H9 (cell line): ENCODE results near the gene OR51M1. TPM values are rescaled to one million over a fixed set of nuclear protein-coding genes. Genes with fewer than 3 reads are reported as not detected.

ENCODE experiments used
- DNase-seq: peaks from one replicate; pipeline ENCODE4 v3.0.0-alpha.2; 2017
- H2AFZ ChIP-seq: one replicate; pipeline ENCODE4 v1.6.1; 2013; ENCODE audit warnings: mild to moderate bottlenecking, low read length, control low read depth, moderate library complexity
- H2AK5ac ChIP-seq: 2 replicates; pipeline ENCODE4 v1.6.1; 2013; ENCODE audit warnings: low read length, control low read depth, mixed read lengths; ENCODE audit not compliant: insufficient read length
- H2BK120ac ChIP-seq: one replicate; pipeline ENCODE4 v1.6.1; 2013; ENCODE audit warnings: low read depth, mild to moderate bottlenecking, low read length, control low read depth, inconsistent platforms; ENCODE audit not compliant: poor library complexity, severe bottlenecking
- H2BK12ac ChIP-seq: 2 replicates; pipeline ENCODE4 v1.6.1; 2013; ENCODE audit warnings: low read length, control low read depth, mixed read lengths, low read depth; ENCODE audit not compliant: insufficient read length
- H2BK15ac ChIP-seq: 2 replicates; pipeline ENCODE4 v1.6.1; 2013; ENCODE audit warnings: low read depth, low read length, control low read depth
- H2BK20ac ChIP-seq: one replicate; pipeline ENCODE4 v1.6.1; 2013; ENCODE audit warnings: low read depth, mild to moderate bottlenecking, low read length, control low read depth, inconsistent platforms; ENCODE audit not compliant: poor library complexity, severe bottlenecking
- H2BK5ac ChIP-seq: 2 replicates; pipeline ENCODE4 v1.6.1; 2013; ENCODE audit warnings: low read length, control low read depth, mixed read lengths; ENCODE audit not compliant: insufficient read length
- H3K14ac ChIP-seq: 2 replicates; pipeline ENCODE4 v1.6.1; 2013; ENCODE audit warnings: low read length, control low read depth; ENCODE audit not compliant: insufficient read depth
- H3K18ac ChIP-seq: 2 replicates; pipeline ENCODE4 v1.6.1; 2013; ENCODE audit warnings: low read depth, mild to moderate bottlenecking, mixed read lengths, low read length, control low read depth; ENCODE audit not compliant: insufficient read length
- H3K23ac ChIP-seq: 2 replicates; pipeline ENCODE4 v1.6.1; 2013; ENCODE audit warnings: low read length, control low read depth, mixed read lengths, low read depth; ENCODE audit not compliant: insufficient read length
- H3K23me2 ChIP-seq: 2 replicates; pipeline ENCODE4 v1.6.1; 2013; ENCODE audit warnings: low read depth, mild to moderate bottlenecking, mixed read lengths, low read length, control low read depth; ENCODE audit not compliant: insufficient read length, poor library complexity, severe bottlenecking
- H3K27ac ChIP-seq: 2 replicates; pipeline ENCODE4 v1.5.1; 2013; ENCODE audit warnings: low read length, control low read depth, mixed read lengths, low read depth; ENCODE audit not compliant: insufficient read length
- H3K27me3 ChIP-seq: 2 replicates; pipeline ENCODE4 v1.6.1; 2013; ENCODE audit warnings: low read length, control low read depth, inconsistent platforms; ENCODE audit not compliant: insufficient read depth
- H3K4ac ChIP-seq: 2 replicates; pipeline ENCODE4 v1.6.1; 2013; ENCODE audit warnings: low read depth, mild to moderate bottlenecking, control low read depth, inconsistent platforms, low read length, moderate library complexity
- H3K4me1 ChIP-seq: 2 replicates; pipeline ENCODE4 v1.6.1; 2013; ENCODE audit warnings: low read length, control low read depth, inconsistent platforms; ENCODE audit not compliant: insufficient read depth
- H3K4me2 ChIP-seq: 2 replicates; pipeline ENCODE4 v1.6.1; 2013; ENCODE audit warnings: low read length, control low read depth, mixed read lengths; ENCODE audit not compliant: insufficient read length, insufficient read depth
- H3K56ac ChIP-seq: 2 replicates; pipeline ENCODE4 v1.6.1; 2013; ENCODE audit warnings: low read depth, mild to moderate bottlenecking, mixed read lengths, low read length, control low read depth; ENCODE audit not compliant: insufficient read length
- H3K79me1 ChIP-seq: 2 replicates; pipeline ENCODE4 v1.6.1; 2013; ENCODE audit warnings: low read depth, mild to moderate bottlenecking, moderate library complexity, low read length, control low read depth, inconsistent platforms; ENCODE audit not compliant: insufficient read depth, poor library complexity, severe bottlenecking
- H3K79me2 ChIP-seq: 2 replicates; pipeline ENCODE4 v1.6.1; 2013; ENCODE audit warnings: low read length, control low read depth, inconsistent platforms; ENCODE audit not compliant: insufficient read depth
- H3K9ac ChIP-seq: 2 replicates; pipeline ENCODE4 v1.6.1; 2013; ENCODE audit warnings: low read length, control low read depth, mixed read lengths; ENCODE audit not compliant: insufficient read length; ENCODE audit errors: extremely low read depth
- H3K9me3 ChIP-seq: one replicate; pipeline ENCODE4 v1.6.1; 2013; ENCODE audit warnings: low read depth, low read length, inconsistent platforms; ENCODE audit not compliant: control insufficient read depth
- H3T11ph ChIP-seq: one replicate; pipeline ENCODE4 v1.6.1; 2013; ENCODE audit warnings: mild to moderate bottlenecking, low read length, control low read depth, inconsistent platforms
- H4K20me1 ChIP-seq: one replicate; pipeline ENCODE4 v1.6.1; 2013; ENCODE audit not compliant: control insufficient read depth, insufficient read length, insufficient read depth
- H4K5ac ChIP-seq: 2 replicates; pipeline ENCODE4 v1.6.1; 2013; ENCODE audit warnings: low read depth, mild to moderate bottlenecking, mixed read lengths, low read length, control low read depth; ENCODE audit not compliant: insufficient read length
- H4K8ac ChIP-seq: replicated peaks from 2 replicates; pipeline ENCODE4 v1.6.1; 2013; ENCODE audit warnings: low read length, control low read depth, mixed read lengths, low read depth; ENCODE audit not compliant: insufficient read length
- H4K91ac ChIP-seq: 2 replicates; pipeline ENCODE4 v1.6.1; 2013; ENCODE audit warnings: low read depth, mild to moderate bottlenecking, moderate library complexity, mixed read lengths, low read length, control low read depth; ENCODE audit not compliant: insufficient read length
- H3K27ac Mint-ChIP-seq, 3 experiments: 2 replicates in 2 of 3; 3 replicates in 1 of 3; pipeline ENCODE4 v1.8.0; 2020 to 2021; ENCODE audit warnings: mixed read lengths in 3 of 3, mild to moderate bottlenecking in 1 of 3, moderate library complexity in 1 of 3
- H3K27me3 Mint-ChIP-seq: 2 replicates; pipeline ENCODE4 v1.8.0; 2021; ENCODE audit warnings: low read depth, mild to moderate bottlenecking, moderate library complexity, mixed read lengths
- H3K36me3 Mint-ChIP-seq, 3 experiments: 2 replicates in 2 of 3; 3 replicates in 1 of 3; pipeline ENCODE4 v1.8.0; 2020 to 2021; ENCODE audit warnings: low read depth in 3 of 3, mixed read lengths in 3 of 3; ENCODE audit not compliant: insufficient read depth in 1 of 3
- H3K4me1 Mint-ChIP-seq, 2 experiments: 2 replicates each; pipeline ENCODE4 v1.8.0; 2020; ENCODE audit warnings: mixed read lengths in 2 of 2
- H3K4me3 Mint-ChIP-seq, 2 experiments: 2 replicates in 1 of 2; 3 replicates in 1 of 2; pipeline ENCODE4 v1.8.0; 2020 to 2021; ENCODE audit warnings: mild to moderate bottlenecking in 2 of 2, mixed read lengths in 2 of 2, moderate library complexity in 1 of 2
- H3K9me3 Mint-ChIP-seq, 2 experiments: 2 replicates in 1 of 2; 3 replicates in 1 of 2; pipeline ENCODE4 v1.8.0; 2020; ENCODE audit warnings: mild to moderate bottlenecking in 2 of 2, mixed read lengths in 2 of 2, moderate library complexity in 1 of 2
- total RNA-seq: library from RNA; stranded (reverse); gene quantifications from 2 replicates; pipeline ENCODE4 v1.2.1, GENCODE V29; 2021
- TF ChIP-seq, protein P1 (sequence below): fragments of 200-600 bp; sonication (generic); conservative IDR thresholded peaks from 3 replicates; pipeline ENCODE4 v1.8.0; 2021; ENCODE audit warnings: antibody characterized with exemption, mild to moderate bottlenecking

The OR51M1 gene
- total RNA-seq, 1 experiment from 2014 or later: not detected

GRCh38 chr11:5405173-5405572, 21.6 kb downstream of the OR51M1 start:
- Mint-ChIP-seq H3K36me3 (no peaks in the 10 kb centered on the region; a peak in 1 of 7 replicates), H3K4me3 (no peak overlapping the region)
- H2BK120ac ChIP-seq: no peak overlapping the region

More at GRCh38 chr11:5405173-5405572, 21.6 kb downstream of the OR51M1 start:
- H2BK12ac ChIP-seq: no peak overlapping the region
- no peak overlapping the region for H2BK15ac ChIP-seq
- H3K9ac ChIP-seq: no peak overlapping the region
- no peaks in the 10 kb centered on the region for H3K23me2 ChIP-seq
- H3K14ac ChIP-seq: no peak overlapping the region
- H4K5ac ChIP-seq: no peak overlapping the region
- H3K9me3 ChIP-seq: no peaks in the 10 kb centered on the region
- Mint-ChIP-seq H3K4me1 (no peaks in the 10 kb centered on the region), H3K9me3 (peaks cover 0 to 3% of the 10 kb centered on the region in 2 experiments; a peak in 2 of 5 replicates), H3K27ac (no peak overlapping the region), H3K27me3 (no peaks in the 10 kb centered on the region; the same call in none of the 2 replicates)
- no peaks in the 10 kb centered on the region for H3K79me2 ChIP-seq
- TF ChIP-seq, protein P1, sequence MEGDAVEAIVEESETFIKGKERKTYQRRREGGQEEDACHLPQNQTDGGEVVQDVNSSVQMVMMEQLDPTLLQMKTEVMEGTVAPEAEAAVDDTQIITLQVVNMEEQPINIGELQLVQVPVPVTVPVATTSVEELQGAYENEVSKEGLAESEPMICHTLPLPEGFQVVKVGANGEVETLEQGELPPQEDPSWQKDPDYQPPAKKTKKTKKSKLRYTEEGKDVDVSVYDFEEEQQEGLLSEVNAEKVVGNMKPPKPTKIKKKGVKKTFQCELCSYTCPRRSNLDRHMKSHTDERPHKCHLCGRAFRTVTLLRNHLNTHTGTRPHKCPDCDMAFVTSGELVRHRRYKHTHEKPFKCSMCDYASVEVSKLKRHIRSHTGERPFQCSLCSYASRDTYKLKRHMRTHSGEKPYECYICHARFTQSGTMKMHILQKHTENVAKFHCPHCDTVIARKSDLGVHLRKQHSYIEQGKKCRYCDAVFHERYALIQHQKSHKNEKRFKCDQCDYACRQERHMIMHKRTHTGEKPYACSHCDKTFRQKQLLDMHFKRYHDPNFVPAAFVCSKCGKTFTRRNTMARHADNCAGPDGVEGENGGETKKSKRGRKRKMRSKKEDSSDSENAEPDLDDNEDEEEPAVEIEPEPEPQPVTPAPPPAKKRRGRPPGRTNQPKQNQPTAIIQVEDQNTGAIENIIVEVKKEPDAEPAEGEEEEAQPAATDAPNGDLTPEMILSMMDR: no peak
- H3K27me3 ChIP-seq: no peaks in the 10 kb centered on the region
- no peak overlapping the region for H4K91ac ChIP-seq
- H3K27ac ChIP-seq: no peak overlapping the region
- H3T11ph ChIP-seq: no peak overlapping the region
- H2AK5ac ChIP-seq: no peak overlapping the region
- H4K8ac ChIP-seq: no peak overlapping the region
- H3K4me2 ChIP-seq: no peak overlapping the region
- H3K18ac ChIP-seq: no peak overlapping the region
- no peaks in the 10 kb centered on the region for H3K4me1 ChIP-seq
- no peaks in the 10 kb centered on the region for H4K20me1 ChIP-seq
- H3K23ac ChIP-seq: no peak overlapping the region
- DNase-seq: no peak
- H3K79me1 ChIP-seq: no peaks in the 10 kb centered on the region
- no peak overlapping the region for H2BK5ac ChIP-seq
- H2BK20ac ChIP-seq: no peak overlapping the region
- no peak overlapping the region for H3K56ac ChIP-seq
- no peak overlapping the region for H3K4ac ChIP-seq
- no peak overlapping the region for H2AFZ ChIP-seq
